8988T (cell line): Measurements from ENCODE around the gene CATSPER1.

ENCODE experiments used
- DNase-seq: peaks from one replicate; pipeline ENCODE4 v3.0.0; 2011

The CATSPER1 gene

DNA sequence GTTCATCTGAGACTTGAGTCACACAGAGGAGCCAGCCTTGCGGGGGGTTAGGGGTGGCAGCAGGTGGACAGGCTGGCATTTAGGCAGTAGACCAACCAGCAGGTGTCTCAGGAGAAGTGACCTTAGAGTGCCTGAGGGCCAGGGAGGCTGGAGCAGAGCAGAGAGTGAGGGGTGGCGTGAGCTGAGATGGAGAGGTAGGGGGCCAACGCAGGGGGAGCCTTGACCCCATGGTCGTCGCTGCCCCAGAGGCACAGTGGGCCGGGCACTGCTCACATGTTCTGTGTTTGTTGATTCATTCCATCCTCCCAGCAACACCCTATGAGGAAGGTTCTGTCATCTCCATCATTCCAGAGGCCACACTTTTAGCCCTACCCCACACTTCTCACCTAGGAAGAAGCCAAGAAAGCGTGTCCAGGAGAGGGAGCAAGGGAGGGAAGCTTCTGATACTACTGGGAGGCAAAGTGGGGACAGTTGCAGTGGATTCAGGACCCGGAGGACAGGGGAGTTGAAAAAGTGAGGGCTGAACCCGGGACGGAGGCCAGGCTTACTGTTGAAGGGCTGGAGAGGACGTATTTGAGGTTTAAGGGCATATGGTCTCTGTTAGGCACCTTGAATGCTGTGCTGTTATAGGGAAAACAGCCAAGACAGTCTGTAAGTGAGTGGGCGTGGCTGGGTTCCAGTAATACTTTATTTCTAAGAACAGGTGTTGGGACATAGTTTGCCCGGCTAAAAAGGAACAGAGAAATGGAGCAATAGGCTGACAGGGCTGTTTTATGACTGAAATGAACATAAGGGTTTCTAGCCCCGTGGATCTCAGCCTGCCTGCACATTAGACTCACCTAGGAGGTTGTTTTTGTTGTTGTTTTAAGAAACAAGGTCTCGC, 57.4 kb downstream of the CATSPER1 start:
- DNase-seq = no peak

GRCh38 chr11:65967329-65967934, 58.8 kb downstream of the CATSPER1 start:
- DNase-seq = no peak
